ENCODE results near the gene NR4A3.

Gene NR4A3

GRCh38 chr9:99876190-99876589, 54.5 kb downstream of the NR4A3 start:
- Histone ChIP-seq H3K4me1 (ENCODE audit: insufficient read depth, insufficient read length) (no peaks in the 10 kb centered on the region), H3K27me3 (ENCODE audit: insufficient read depth, insufficient read length) (no peaks in the 10 kb centered on the region), H3K36me3 (ENCODE audit: insufficient read depth, insufficient read length, low read length) (no peaks in the 10 kb centered on the region), H3K4me3 (ENCODE audit: insufficient read length, low read depth) (no peak overlapping the region), H3K9ac (ENCODE audit: insufficient read length, low read depth) (no peak overlapping the region), H3K9me3 (ENCODE audit: insufficient read depth, low read length) (no peaks in the 10 kb centered on the region)
- TF ChIP-seq SUZ12 (IDR thresholded peaks at IDR 0.05; ENCODE audit: extremely low read depth, insufficient read depth, insufficient read length), result no peak
- no peak for TF ChIP-seq ZNF274 (IDR thresholded peaks at IDR 0.05; ENCODE audit: low read depth, low read length)
- TF ChIP-seq YY1 (IDR thresholded peaks at IDR 0.05; ENCODE audit: insufficient read depth, insufficient read length), result no peak
- no peak for DNase-seq (ENCODE audit: low read depth, low spot score)

GRCh38 chr9:99878651-99879050, 57.0 kb downstream of the NR4A3 start:
- Histone ChIP-seq H3K27me3 (ENCODE audit: insufficient read depth, insufficient read length) (no peaks in the 10 kb centered on the region), H3K4me1 (ENCODE audit: insufficient read depth, insufficient read length) (no peaks in the 10 kb centered on the region), H3K9ac (ENCODE audit: insufficient read length, low read depth) (no peak overlapping the region), H3K36me3 (ENCODE audit: insufficient read depth, insufficient read length, low read length) (no peaks in the 10 kb centered on the region), H3K4me3 (ENCODE audit: insufficient read length, low read depth) (no peak overlapping the region), H3K9me3 (ENCODE audit: insufficient read depth, low read length) (no peaks in the 10 kb centered on the region)
- DNase-seq (ENCODE audit: low read depth, low spot score), result no peak
- TF ChIP-seq ZNF274 (IDR thresholded peaks at IDR 0.05; ENCODE audit: low read depth, low read length), result no peak
- no peak for TF ChIP-seq YY1 (IDR thresholded peaks at IDR 0.05; ENCODE audit: insufficient read depth, insufficient read length)
- TF ChIP-seq SUZ12 (IDR thresholded peaks at IDR 0.05; ENCODE audit: extremely low read depth, insufficient read depth, insufficient read length), result no peak

- no peak for DNase-seq (ENCODE audit: low read depth, low spot score)
- no peak overlapping the region for H3K9ac ChIP-seq (ENCODE audit: insufficient read length, low read depth)
- H3K4me1 ChIP-seq (ENCODE audit: insufficient read depth, insufficient read length), result no peaks in the 10 kb centered on the region
- H3K36me3 ChIP-seq (ENCODE audit: insufficient read depth, insufficient read length, low read length), result no peaks in the 10 kb centered on the region
- no peak overlapping the region for H3K4me3 ChIP-seq (ENCODE audit: insufficient read length, low read depth)
- H3K9me3 ChIP-seq (ENCODE audit: insufficient read depth, low read length), result no peaks in the 10 kb centered on the region
- TF ChIP-seq SUZ12 (IDR thresholded peaks at IDR 0.05; ENCODE audit: extremely low read depth, insufficient read depth, insufficient read length) (no peak), ZNF274 (IDR thresholded peaks at IDR 0.05; ENCODE audit: low read depth, low read length) (no peak), YY1 (IDR thresholded peaks at IDR 0.05; ENCODE audit: insufficient read depth, insufficient read length) (no peak)
- H3K27me3 ChIP-seq (ENCODE audit: insufficient read depth, insufficient read length), result no peaks in the 10 kb centered on the region
Observed at GRCh38 chr9:99881769-99882168, 60.1 kb downstream of the NR4A3 start.

GRCh38 chr9:99885747-99886146, 64.1 kb downstream of the NR4A3 start:
- DNase-seq (ENCODE audit: low read depth, low spot score), result no peak
- Histone ChIP-seq H3K9me3 (ENCODE audit: insufficient read depth, low read length) (no peaks in the 10 kb centered on the region), H3K4me1 (ENCODE audit: insufficient read depth, insufficient read length) (no peaks in the 10 kb centered on the region), H3K36me3 (ENCODE audit: insufficient read depth, insufficient read length, low read length) (no peaks in the 10 kb centered on the region), H3K9ac (ENCODE audit: insufficient read length, low read depth) (no peak overlapping the region), H3K27me3 (ENCODE audit: insufficient read depth, insufficient read length) (no peaks in the 10 kb centered on the region), H3K4me3 (ENCODE audit: insufficient read length, low read depth) (no peak overlapping the region)
- TF ChIP-seq ZNF274 (IDR thresholded peaks at IDR 0.05; ENCODE audit: low read depth, low read length) (no peak), SUZ12 (IDR thresholded peaks at IDR 0.05; ENCODE audit: extremely low read depth, insufficient read depth, insufficient read length) (no peak), YY1 (IDR thresholded peaks at IDR 0.05; ENCODE audit: insufficient read depth, insufficient read length) (no peak)

GRCh38 chr9:99889120-99889519, 67.4 kb downstream of the NR4A3 start:
- no peaks in the 10 kb centered on the region for H3K27me3 ChIP-seq (ENCODE audit: insufficient read depth, insufficient read length)
- TF ChIP-seq SUZ12 (IDR thresholded peaks at IDR 0.05; ENCODE audit: extremely low read depth, insufficient read depth, insufficient read length) (no peak), ZNF274 (IDR thresholded peaks at IDR 0.05; ENCODE audit: low read depth, low read length) (no peak), YY1 (IDR thresholded peaks at IDR 0.05; ENCODE audit: insufficient read depth, insufficient read length) (no peak)
- H3K4me3 ChIP-seq (ENCODE audit: insufficient read length, low read depth), result no peak overlapping the region
- no peak for DNase-seq (ENCODE audit: low read depth, low spot score)
- no peaks in the 10 kb centered on the region for H3K4me1 ChIP-seq (ENCODE audit: insufficient read depth, insufficient read length)
- no peaks in the 10 kb centered on the region for H3K36me3 ChIP-seq (ENCODE audit: insufficient read depth, insufficient read length, low read length)
- no peaks in the 10 kb centered on the region for H3K9me3 ChIP-seq (ENCODE audit: insufficient read depth, low read length)
- no peak overlapping the region for H3K9ac ChIP-seq (ENCODE audit: insufficient read length, low read depth)

- Histone ChIP-seq H3K9ac (ENCODE audit: insufficient read length, low read depth) (no peak overlapping the region), H3K27me3 (ENCODE audit: insufficient read depth, insufficient read length) (no peaks in the 10 kb centered on the region), H3K4me3 (ENCODE audit: insufficient read length, low read depth) (no peak overlapping the region), H3K36me3 (ENCODE audit: insufficient read depth, insufficient read length, low read length) (no peaks in the 10 kb centered on the region), H3K4me1 (ENCODE audit: insufficient read depth, insufficient read length) (no peaks in the 10 kb centered on the region), H3K9me3 (ENCODE audit: insufficient read depth, low read length) (no peaks in the 10 kb centered on the region)
- no peak for TF ChIP-seq SUZ12 (IDR thresholded peaks at IDR 0.05; ENCODE audit: extremely low read depth, insufficient read depth, insufficient read length)
- TF ChIP-seq YY1 (IDR thresholded peaks at IDR 0.05; ENCODE audit: insufficient read depth, insufficient read length), result no peak
- TF ChIP-seq ZNF274 (IDR thresholded peaks at IDR 0.05; ENCODE audit: low read depth, low read length), result no peak
- DNase-seq (ENCODE audit: low read depth, low spot score), result no peak
Observed at GRCh38 chr9:99894826-99895225, 73.1 kb downstream of the NR4A3 start.

- TF ChIP-seq ZNF274 (IDR thresholded peaks at IDR 0.05; ENCODE audit: low read depth, low read length), result no peak
- TF ChIP-seq SUZ12 (IDR thresholded peaks at IDR 0.05; ENCODE audit: extremely low read depth, insufficient read depth, insufficient read length), result no peak
- no peak for TF ChIP-seq YY1 (IDR thresholded peaks at IDR 0.05; ENCODE audit: insufficient read depth, insufficient read length)
- Histone ChIP-seq H3K36me3 (ENCODE audit: insufficient read depth, insufficient read length, low read length) (no peaks in the 10 kb centered on the region), H3K4me1 (ENCODE audit: insufficient read depth, insufficient read length) (no peaks in the 10 kb centered on the region), H3K9ac (ENCODE audit: insufficient read length, low read depth) (no peak overlapping the region), H3K4me3 (ENCODE audit: insufficient read length, low read depth) (no peak overlapping the region), H3K9me3 (ENCODE audit: insufficient read depth, low read length) (no peaks in the 10 kb centered on the region), H3K27me3 (ENCODE audit: insufficient read depth, insufficient read length) (no peaks in the 10 kb centered on the region)
- DNase-seq (ENCODE audit: low read depth, low spot score), result no peak
Observed at GRCh38 chr9:99895510-99895909, 73.8 kb downstream of the NR4A3 start.

- Histone ChIP-seq H3K27me3 (ENCODE audit: insufficient read depth, insufficient read length) (no peaks in the 10 kb centered on the region), H3K4me3 (ENCODE audit: insufficient read length, low read depth) (no peak overlapping the region), H3K9ac (ENCODE audit: insufficient read length, low read depth) (no peak overlapping the region), H3K36me3 (ENCODE audit: insufficient read depth, insufficient read length, low read length) (no peaks in the 10 kb centered on the region), H3K9me3 (ENCODE audit: insufficient read depth, low read length) (no peaks in the 10 kb centered on the region), H3K4me1 (ENCODE audit: insufficient read depth, insufficient read length) (no peaks in the 10 kb centered on the region)
- no peak for DNase-seq (ENCODE audit: low read depth, low spot score)
- TF ChIP-seq ZNF274 (IDR thresholded peaks at IDR 0.05; ENCODE audit: low read depth, low read length), result no peak
- no peak for TF ChIP-seq YY1 (IDR thresholded peaks at IDR 0.05; ENCODE audit: insufficient read depth, insufficient read length)
- TF ChIP-seq SUZ12 (IDR thresholded peaks at IDR 0.05; ENCODE audit: extremely low read depth, insufficient read depth, insufficient read length), result no peak
Observed at GRCh38 chr9:99896119-99896518, 74.4 kb downstream of the NR4A3 start.
